ENCODE measurements around the gene CCDC68. TPM values are rescaled to one million over a fixed set of nuclear protein-coding genes. Genes with fewer than 3 reads are reported as not detected.

The CCDC68 gene
- total RNA-seq, 1 donor from 2014 or later, result 6.0 TPM

DNA sequence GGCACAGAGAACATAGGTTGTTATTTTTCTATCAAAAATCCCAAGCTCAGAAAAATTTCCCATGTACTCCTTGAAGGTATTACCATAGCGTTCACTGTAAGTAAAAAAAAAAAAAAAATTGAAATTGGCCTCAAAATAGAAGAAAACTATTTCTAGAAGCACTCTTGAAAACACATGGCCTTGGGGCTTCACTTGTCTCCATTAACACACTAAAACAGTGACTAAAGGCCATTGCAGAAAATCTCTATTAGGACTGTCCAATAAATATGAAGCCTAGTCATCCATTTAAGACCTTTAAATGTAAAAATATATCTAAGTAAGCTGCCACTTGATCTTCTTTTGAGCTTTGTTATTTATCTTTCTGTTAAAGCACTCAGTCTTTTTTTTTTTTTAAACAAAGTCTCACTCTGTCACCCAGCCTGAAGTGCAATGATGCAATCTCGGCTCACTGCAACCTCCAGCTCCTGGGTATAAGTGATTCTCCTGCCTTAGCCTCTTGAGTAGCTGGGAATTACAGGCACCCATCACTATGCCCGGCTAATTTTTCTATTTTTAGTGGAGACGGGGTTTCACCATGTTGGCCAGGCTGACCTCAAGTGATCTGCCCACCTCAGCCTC is 35.8 kb downstream of the CCDC68 start:
- DNase-seq (ENCODE audit: low spot score), result no peak

DNA sequence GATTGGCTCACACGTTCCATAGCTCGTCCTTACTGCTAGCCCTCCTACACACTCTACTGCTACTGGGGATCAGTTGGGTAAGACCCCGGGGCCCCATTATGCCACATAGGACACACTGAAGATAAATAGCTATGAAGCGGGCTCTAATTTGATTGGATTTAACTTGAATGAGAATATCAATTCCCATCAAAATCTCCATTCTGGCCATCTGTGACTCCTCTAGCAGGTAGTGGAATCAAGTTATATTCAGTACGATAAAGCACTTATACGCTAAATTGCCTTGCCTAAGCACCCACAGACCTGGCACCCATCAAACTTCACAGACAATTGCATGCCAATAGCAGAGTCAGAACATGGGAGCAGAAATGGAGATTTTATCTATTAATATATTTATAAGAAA is 39.8 kb downstream of the CCDC68 start:
- no peak for DNase-seq (ENCODE audit: low spot score)

DNA sequence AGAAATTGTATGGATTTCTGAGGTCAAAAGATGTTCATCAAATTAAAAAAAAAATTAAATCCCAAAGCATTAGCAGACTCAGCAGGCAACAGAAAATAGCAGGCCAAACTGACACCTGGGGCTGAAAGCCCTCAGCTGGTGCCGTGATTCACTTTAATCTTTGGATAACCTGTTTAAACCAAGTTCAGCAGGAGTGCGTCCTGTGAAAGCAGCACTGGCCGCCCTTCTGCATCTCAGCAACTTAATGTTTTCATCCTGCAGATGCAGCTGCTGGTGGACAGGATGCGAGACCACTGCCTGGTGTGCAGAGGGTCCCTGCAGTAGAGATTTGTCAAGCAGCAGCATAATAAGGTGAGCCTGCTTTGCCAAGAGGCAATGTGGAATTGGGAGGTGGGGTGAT is 41.2 kb downstream of the CCDC68 start:
- DNase-seq (ENCODE audit: low spot score), result no peak

DNA sequence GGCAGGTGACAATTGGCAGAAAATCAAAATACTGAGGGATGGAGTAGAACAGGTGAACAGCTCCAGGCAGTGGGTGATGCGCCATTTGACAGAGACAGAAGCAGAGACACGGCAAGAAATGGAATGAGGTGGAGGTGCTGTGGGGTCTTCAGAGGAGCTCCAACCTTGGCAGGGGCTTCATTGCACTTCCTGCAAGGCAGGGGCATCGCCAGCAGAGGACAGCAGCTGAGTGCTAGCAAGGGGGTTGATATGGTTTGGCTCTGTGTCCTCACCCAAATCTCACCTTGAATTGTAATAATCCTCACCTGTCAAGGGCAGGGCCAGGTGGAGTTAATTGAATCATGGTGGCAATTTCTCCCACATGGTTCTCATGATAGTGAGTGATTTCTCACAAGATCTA is 42.8 kb downstream of the CCDC68 start:
- no peak for DNase-seq (ENCODE audit: low spot score)

DNA sequence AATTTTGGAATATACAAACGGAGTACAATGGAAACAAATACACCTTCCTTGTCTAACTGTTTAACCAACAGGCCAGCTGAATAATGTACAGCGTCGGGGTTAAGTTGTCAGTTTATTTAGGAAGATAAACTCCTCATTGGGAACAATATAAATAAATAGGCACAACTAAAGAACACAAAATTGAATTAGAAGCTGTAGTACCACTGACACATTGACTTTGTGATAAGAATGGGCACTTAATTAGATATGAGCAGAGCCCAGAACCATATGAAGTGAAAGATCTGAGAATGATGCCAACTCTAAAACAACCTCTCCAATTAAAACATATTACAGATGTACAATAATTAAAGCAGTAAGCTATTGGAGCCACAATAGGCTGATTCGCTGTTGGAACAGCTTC is 44.4 kb downstream of the CCDC68 start:
- no peak for DNase-seq (ENCODE audit: low spot score)

DNA sequence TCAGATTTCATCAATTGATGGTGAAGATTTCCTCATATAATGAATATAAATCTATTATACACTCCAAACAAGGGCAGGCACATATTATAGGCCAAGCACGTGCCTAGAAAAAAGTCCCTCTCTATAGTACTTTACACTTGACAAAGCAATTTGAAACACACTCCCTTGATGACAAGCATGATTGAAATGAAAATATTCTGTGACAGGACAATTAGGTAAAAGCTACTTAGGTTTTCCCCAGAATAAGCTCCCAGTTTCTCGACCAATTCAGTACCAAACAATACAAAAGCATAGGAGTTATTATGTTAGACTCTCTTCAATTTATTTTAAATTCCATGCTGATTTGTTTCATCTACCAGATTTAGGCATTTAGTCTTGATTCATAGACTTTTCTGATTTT is 47.7 kb downstream of the CCDC68 start:
- no peak for DNase-seq (ENCODE audit: low spot score)

DNA sequence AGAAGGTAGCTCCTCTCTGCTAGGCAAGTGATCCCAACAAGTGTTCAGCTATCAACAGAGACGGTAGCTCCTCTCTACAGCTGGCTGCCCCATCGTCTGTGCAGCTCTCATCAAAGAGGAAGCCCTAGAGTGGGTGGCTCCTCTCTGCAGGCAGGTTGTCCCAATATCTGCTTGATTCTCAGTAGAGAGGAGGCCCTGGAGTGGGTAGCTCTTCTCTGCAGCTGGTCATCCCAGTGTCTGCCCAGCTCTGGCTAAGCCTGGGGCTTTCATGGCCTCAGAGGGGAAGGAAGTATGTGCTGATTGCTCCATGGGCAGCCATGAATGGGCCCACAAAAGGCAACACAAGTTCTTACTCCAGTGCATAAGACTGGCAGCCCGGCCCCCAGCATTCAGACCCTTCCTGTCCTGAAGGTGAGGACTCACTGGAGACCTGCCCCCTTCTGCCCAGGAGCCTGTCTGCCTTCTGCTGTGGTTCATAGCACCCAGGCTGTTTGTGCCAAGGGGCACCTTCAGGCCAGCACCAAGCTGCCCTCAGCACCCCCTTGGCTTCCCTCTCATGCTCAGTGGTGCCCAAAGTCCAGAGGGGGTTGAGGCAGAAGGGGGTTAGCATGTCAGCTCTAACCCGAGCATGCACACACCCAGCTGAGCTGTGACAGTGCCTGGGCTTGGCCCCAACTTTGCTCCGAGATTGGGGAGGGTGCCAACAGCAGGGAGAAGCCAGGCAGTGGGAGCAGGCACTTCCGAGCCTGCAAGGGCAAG is 48.9 kb downstream of the CCDC68 start:
- DNase-seq (ENCODE audit: low spot score), result no peak

DNA sequence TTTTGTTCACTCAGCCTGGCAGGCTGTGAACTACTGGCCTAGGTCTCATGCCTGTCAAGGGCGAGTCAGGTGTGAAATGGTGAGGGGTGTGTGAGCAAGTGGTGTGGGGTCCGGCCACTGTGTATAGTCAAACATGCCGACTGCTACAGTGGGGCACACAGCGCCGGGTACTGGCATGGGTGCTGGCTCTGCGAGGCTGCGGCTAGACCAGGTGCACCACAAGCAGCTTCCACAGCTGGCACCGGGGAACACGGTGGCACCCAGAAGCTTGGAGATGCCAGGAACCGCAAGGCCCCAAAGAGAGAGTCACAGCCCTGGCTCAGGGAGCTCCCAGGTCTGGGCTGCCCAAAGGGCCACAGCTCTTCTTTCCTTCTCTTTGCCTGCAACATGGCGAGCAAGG is 49.7 kb downstream of the CCDC68 start:
- no peak for DNase-seq (ENCODE audit: low spot score)

DNA sequence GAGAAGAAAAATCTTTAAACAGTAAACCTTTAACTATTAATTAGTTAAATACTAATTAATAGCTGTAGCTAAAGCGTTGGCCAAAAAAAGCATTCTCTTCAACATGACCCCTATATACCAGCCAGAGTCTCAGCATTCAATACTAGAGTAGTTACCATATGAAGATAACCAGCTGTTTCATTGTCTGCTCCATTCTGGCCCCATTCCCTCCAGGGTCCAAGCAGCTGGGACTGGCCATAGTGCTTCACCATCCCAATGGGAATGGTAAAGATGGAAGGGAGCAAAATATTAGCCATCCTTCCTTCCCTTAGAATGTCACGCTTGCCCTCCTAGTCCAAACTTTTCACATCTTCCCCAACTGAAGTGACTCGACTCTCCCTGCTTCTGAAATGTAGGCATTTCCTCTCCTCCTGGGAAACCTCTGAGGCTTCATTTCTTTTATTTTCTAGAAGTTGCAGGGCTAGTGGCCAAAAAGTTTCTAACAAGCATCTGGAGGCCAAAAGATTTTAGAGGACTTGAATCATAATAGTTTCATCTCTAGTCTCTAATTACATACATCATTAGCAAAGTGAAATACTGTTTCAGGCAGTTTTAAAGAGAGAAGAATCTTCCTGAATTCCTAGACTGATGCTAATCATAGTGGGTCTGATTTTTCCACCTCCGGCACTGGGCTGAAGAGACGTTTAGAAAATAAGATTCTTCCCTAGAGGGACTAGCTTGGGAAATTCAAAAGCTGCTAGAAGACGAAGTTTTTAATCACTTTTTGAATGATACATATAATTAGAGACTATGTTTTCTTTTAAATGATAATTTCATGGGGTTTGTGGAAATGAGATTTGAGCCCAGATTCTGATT is 52.7 kb downstream of the CCDC68 start:
- DNase-seq (ENCODE audit: low spot score), result no peak

DNA sequence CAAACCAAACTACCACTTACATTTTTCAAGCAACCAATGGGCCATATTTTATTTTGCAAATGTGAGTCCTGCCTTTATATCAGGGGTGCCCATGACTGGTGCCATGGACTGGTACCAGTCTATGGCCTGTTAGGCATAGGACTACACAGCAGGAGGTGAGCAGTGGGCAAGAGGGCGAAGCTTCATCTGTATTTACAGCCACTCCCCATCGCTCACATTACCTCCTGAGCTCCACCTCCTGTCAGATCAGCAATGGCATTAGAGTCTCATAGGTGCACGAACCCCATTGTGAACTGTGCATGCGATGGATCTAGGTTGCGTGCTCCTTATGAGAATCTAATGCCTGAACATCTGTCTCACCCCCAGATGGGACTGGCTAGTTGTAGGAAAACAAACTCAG is 53.6 kb downstream of the CCDC68 start:
- no peak for DNase-seq (ENCODE audit: low spot score)

DNA sequence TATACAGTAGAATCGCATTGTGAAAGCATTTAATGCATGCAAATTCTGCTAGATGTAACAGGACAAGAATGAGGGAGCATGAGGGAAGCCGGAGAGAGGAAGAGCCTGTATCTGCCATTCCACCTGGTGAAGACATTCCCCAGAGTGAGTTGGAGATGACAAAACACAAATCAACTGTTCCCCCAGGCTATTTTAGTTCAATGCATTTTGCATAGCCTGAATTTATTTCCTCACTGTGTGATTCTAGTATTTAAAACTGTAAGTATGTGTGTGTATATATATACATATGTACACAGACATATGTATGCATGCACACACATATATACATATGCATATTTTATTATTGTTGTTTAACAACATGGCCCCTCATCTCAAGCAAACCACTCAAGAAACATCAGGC is 54.7 kb downstream of the CCDC68 start:
- no peak for DNase-seq (ENCODE audit: low spot score)

DNA sequence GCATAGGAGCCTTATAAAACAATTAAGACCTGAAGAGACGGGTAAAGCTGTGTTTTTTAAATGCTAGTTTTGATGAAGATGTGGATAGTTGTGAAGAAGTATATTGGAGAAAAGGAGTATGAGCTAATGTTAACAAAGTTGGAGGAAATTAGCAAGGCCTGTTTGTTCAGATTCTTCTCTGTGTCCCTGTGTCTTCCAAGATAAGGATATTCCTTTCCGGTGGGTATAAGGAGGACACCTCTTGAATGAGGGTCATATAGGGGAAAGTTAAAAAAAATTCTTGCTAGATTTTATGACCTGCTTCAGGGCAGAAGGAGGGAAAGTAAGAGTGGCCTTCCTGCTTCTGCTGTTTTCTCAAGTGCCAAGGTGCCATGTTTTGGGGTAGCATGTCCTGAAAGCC is 59.0 kb downstream of the CCDC68 start:
- DNase-seq (ENCODE audit: low spot score), result no peak

DNA sequence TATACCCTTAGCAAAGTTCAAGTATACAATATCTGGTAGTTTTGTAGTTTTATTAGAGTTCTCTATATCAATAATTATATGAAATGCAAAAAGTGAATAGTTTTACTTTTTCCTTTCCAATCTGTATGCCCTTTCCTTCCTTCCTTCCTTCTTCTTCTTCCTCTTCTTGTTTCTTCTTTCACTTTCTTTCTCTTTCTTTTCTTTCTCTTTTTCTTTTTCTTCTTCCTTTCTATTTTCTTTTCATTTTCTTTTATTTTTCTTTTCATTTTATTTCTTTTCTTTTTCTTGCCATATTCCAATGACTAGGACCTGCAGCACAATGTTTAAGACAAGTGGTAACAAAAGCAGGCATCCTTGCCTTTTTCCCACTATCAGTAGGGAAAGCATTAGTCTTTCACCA is 59.8 kb downstream of the CCDC68 start:
- DNase-seq (ENCODE audit: low spot score), result no peak

DNA sequence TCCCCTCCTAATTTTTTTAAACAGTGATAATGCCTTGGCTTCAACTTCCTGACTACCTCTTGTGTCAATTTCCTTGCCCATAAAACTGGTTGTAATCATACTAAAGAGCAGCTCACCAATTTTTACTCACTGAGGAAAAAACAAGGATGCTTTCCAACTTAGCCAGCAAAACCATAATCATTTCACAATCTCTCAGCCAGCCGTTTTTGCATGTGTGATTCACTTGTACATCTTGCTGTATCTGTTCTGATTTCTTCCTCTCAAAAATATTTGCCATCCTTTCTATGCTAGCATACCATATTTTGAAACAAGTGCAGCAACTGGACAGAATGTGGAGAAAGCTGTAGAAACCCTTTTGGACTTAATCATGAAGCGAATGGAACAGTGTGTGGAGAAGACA is 70.3 kb downstream of the CCDC68 start:
- DNase-seq (ENCODE audit: low spot score), result no peak

DNA sequence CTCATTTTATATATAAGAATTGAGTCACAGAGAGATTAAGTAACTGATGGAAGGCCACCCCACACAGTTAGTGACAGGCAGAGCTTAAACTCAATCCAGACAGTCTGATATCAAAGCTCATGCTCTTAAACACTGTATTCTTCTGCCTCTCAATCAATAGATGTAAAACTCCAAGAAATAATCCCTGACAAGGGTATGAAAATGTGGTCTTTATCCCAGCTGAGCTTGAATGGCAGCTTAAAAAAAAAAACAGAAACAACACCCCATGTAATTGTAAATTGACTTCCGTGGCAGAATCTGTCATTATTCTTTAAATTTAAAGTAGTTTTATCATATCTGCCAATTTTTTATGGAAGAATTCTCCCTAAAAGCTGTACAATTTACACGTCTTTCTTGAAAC is 70.9 kb downstream of the CCDC68 start:
- no peak for DNase-seq (ENCODE audit: low spot score)

DNA sequence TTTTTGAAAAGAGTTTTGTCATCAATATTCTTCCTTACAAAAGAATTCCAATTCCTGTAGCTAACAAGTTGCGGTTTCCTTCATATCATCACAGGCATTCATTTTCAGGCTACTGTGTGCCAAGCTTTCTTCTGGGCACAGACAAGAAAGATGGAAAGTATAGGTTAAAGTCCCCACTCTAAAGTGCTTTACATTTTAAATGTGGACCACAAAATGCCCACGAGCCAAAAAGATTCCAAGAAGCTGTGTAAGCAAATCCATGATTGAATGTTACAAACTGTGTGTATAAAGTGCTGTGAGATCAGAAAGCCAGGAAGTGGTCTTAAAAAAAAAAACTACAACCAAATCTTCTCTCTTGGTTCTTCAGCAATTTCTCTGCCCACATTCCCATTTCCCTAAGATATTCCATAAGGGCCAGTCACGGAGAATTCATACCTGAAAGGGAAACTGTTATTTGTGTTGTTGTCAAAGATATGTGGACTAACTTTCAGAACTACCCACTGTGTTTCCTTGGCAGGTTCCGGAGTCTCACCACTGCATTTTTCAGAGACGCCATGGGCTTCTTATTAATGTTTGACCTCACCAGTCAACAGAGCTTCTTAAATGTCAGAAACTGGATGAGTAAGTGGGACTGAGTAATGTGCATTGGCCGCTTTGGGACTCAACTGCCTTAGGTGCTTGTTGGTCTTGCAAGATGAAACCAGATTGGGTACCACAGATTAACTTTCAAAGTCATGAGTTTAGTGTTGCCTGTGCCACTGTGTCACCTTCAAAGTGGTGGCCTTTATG is 75.3 kb downstream of the CCDC68 start:
- DNase-seq (ENCODE audit: low spot score), result no peak

DNA sequence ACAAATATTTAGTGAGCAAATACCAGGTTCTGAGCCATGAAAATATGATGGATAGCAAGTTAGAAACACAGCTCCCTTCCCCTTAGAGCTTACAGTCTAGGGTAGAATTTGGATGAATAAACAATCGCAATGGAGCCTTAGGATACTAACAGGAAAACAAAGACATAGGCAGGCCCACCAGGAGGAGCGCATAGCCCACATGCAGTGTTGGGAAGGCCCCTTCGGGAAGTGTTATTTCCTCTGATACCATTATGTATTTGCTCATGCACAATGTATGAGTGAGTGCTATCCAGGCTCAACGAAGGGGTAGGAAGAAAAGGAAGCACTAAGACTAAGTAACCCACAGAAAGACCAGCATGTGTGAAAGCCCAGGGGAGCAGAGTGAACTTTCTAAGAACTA is 76.9 kb downstream of the CCDC68 start:
- no peak for DNase-seq (ENCODE audit: low spot score)

DNA sequence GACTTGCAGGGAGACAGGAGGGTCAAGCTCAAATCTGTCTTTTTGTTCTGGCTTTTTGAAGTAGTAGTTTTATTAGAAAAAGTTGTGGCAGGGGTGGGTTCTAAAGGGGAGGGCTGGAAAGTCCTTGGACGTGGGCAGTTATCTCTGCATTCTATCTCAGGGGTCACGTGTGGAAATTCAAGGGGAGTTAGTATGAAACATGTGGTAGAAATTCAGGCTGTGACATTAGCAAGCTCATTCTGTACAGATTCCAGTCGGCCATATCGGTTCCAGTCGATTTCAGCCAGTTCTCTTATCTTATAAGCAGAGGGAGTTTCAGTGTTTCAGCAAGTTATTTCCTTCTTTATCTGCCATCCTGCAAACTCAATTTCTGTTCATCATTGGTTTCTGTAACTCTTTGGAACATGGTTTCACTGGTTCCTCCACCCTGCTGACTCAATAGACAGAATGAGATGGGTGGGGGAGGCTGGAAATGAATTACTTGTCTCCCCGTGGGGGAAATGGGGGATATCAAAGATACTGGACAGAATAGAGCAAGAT is 78.0 kb downstream of the CCDC68 start:
- DNase-seq (ENCODE audit: low spot score), result no peak

DNA sequence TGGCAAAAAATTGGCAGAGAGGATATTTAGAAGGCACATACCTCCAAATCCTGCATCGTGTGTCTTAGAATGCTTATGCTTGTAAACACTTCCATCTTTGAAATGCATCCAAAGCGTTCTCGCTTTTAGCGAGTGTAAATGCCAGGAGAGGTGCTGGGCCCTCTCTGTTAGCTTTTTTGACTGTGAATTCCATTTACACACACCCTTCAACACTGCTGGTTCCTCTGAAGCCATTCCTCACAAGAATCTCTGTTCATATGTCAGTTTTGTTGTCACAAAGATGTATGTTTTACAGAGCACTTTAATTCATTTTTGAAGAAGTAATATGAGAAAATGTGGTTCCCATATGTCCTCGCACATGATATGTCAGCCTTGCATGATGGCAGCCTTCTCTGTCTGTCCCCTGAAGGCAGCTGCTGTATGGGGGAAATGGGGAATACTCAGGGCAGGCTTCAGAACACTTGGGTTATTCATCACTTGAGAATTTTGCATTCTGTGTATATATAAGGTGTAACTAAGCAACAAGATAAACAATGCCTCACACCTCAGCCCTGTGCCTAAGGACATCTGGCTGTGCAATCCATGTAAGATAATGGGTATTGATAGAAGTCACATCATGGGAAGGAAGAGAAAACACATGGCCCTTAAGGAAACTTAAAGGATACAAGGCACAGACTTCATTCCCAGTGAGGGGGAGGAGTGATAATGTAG is 78.7 kb downstream of the CCDC68 start:
- DNase-seq (ENCODE audit: low spot score), result no peak

DNA sequence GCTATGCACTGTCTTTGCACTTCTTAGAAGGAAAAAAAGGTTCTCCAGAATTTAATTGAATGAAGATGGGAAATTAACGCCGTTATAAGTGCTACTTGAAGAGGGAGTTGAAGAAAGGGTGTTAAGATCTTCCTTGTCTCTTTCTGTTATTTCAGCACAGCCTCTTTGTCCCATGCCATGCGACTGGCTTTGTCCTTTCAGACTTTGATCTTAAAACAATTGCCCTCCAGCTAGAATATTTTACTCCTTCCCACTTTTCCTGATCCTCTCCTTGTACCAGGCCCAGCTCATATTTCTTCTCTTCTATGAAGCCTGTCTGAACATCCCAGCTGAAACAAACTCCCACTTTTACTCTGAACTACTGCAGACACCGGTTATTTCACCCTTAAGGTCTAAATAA is 79.6 kb downstream of the CCDC68 start:
- no peak for DNase-seq (ENCODE audit: low spot score)

Measured in mesenteric fat pad (tissue), 1 donor.